H1 (cell line): Measurements from ENCODE around the gene ARMC10. TPM values are rescaled to one million over a fixed set of nuclear protein-coding genes. Genes with fewer than 3 reads are reported as not detected.

ENCODE experiments used
- CTCF ChIA-PET: fragments of 300-600 bp; sonication (Branson Sonifier 250); formaldehyde crosslinking; loops from one replicate; lab custom pipeline; 2021; ENCODE audit not compliant: partially characterized antibody; lab: Charles Lee
- POLR2A ChIA-PET: fragments of 300-600 bp; sonication (Branson Sonifier 250); formaldehyde crosslinking; loops from one replicate; lab custom pipeline; 2021; ENCODE audit warnings: inconsistent platforms; ENCODE audit not compliant: partially characterized antibody; lab: Charles Lee
- DNase-seq, 2 experiments: peaks; one replicate each; pipeline versions ENCODE4 v3.0.0 to v3.0.0-alpha.2; 2010 to 2022; ENCODE audit warnings: low spot score in 2 of 2, low read depth in 1 of 2, mixed read lengths in 1 of 2
- FAIRE-seq: peaks from 2 replicates; lab custom pipeline; 2011; peaks lifted over from hg19 to GRCh38; lab: Jason Lieb, UNC
- H2AFZ ChIP-seq: 2 replicates; pipeline ENCODE4 v1.8.1; 2012; ENCODE audit warnings: low read length, inconsistent platforms
- H2AK5ac ChIP-seq: 2 replicates; pipeline ENCODE4 v1.6.1; 2013; ENCODE audit warnings: low read depth, low read length
- H2BK120ac ChIP-seq: replicated peaks from 2 replicates; pipeline ENCODE3; 2013; ENCODE audit warnings: low read depth, low read length, inconsistent platforms
- H2BK12ac ChIP-seq: 2 replicates; pipeline ENCODE4 v1.6.1; 2013; ENCODE audit warnings: low read depth, low read length
- H2BK15ac ChIP-seq: 2 replicates; pipeline ENCODE4 v1.6.1; 2013; ENCODE audit warnings: low read length
- H2BK20ac ChIP-seq: 2 replicates; pipeline ENCODE4 v1.6.1; 2013; ENCODE audit warnings: low read length
- H2BK5ac ChIP-seq: 2 replicates; pipeline ENCODE4 v1.6.1; 2013; ENCODE audit warnings: low read depth, low read length
- H3K14ac ChIP-seq: 2 replicates; pipeline ENCODE4 v1.6.1; 2013; ENCODE audit warnings: inconsistent platforms; ENCODE audit not compliant: insufficient read length
- H3K18ac ChIP-seq: 2 replicates; pipeline ENCODE4 v1.6.1; 2013; ENCODE audit warnings: low read length; ENCODE audit errors: extremely low read depth
- H3K23ac ChIP-seq: 2 replicates; pipeline ENCODE4 v1.6.1; 2013; ENCODE audit warnings: inconsistent platforms; ENCODE audit not compliant: insufficient read length
- H3K23me2 ChIP-seq: 2 replicates; pipeline ENCODE4 v1.6.1; 2013; ENCODE audit warnings: low read depth, low read length
- H3K27ac ChIP-seq: 2 replicates; pipeline ENCODE4 v1.6.1; 2011; ENCODE audit warnings: low read depth, low read length, inconsistent platforms
- H3K27me3 ChIP-seq, 4 experiments: replicated peaks in 1 of 4; 1 replicate in 1 of 4; 2 replicates in 3 of 4; pipeline versions ENCODE4 v1.6.1 to v1.8.1; 2011 to 2013; ENCODE audit warnings: low read length in 3 of 4, mild to moderate bottlenecking in 3 of 4, inconsistent platforms in 2 of 4, mixed read lengths in 2 of 4, moderate library complexity in 1 of 4; ENCODE audit not compliant: control insufficient read depth in 3 of 4, insufficient read depth in 3 of 4; ENCODE audit errors: extremely low read depth in 1 of 4
- H3K36me3 ChIP-seq, 4 experiments: 2 replicates each; pipeline versions ENCODE4 v1.6.1 to v1.8.1; 2011 to 2013; ENCODE audit warnings: mild to moderate bottlenecking in 4 of 4, low read length in 3 of 4, moderate library complexity in 2 of 4, control low read depth in 1 of 4, inconsistent platforms in 1 of 4; ENCODE audit not compliant: insufficient read depth in 4 of 4, control insufficient read depth in 2 of 4
- H3K4ac ChIP-seq: replicated peaks from 2 replicates; pipeline ENCODE3; 2013; ENCODE audit warnings: low read length, low read depth, mixed read lengths, inconsistent platforms; ENCODE audit not compliant: insufficient read length
- H3K4me1 ChIP-seq, 4 experiments: replicated peaks in 1 of 4; 1 replicate in 1 of 4; 2 replicates in 3 of 4; pipeline versions ENCODE4 v1.6.1 to v1.8.1; 2011 to 2013; ENCODE audit warnings: low read length in 3 of 4, inconsistent platforms in 2 of 4, mixed read lengths in 1 of 4; ENCODE audit not compliant: insufficient read depth in 4 of 4, control insufficient read depth in 3 of 4
- H3K4me2 ChIP-seq, 2 experiments: 2 replicates each; pipeline versions ENCODE4 v1.6.1 to v1.8.1; 2011 to 2013; ENCODE audit warnings: low read depth in 2 of 2, low read length in 2 of 2, control low read depth in 1 of 2, inconsistent platforms in 1 of 2, mild to moderate bottlenecking in 1 of 2; ENCODE audit not compliant: insufficient read depth in 1 of 2
- H3K4me3 ChIP-seq, 4 experiments: fragments of 200-600, 300-600 bp in 1 of 4; sonication (generic), shearing (Covaris generic), sonication (Bioruptor Twin) in 1 of 4; 2 replicates each; pipeline versions ENCODE4 v1.5.1 to v1.8.1; 2011 to 2016; ENCODE audit warnings: low read length in 4 of 4, low read depth in 3 of 4, control low read depth in 2 of 4, inconsistent platforms in 2 of 4, mild to moderate bottlenecking in 2 of 4, mixed read lengths in 1 of 4, moderate library complexity in 1 of 4; ENCODE audit not compliant: insufficient read depth in 2 of 4; ENCODE audit errors: extremely low read depth in 1 of 4
- H3K56ac ChIP-seq: replicated peaks from 2 replicates; pipeline ENCODE3; 2013; ENCODE audit warnings: low read depth, mild to moderate bottlenecking, mixed read lengths, low read length, inconsistent platforms; ENCODE audit not compliant: insufficient read length
- H3K79me1 ChIP-seq: 2 replicates; pipeline ENCODE4 v1.6.1; 2013; ENCODE audit warnings: low read depth, low read length, control low read depth
- H3K79me2 ChIP-seq, 2 experiments: 2 replicates each; pipeline versions ENCODE4 v1.6.1 to v1.8.1; 2012 to 2013; ENCODE audit warnings: low read length in 2 of 2, mild to moderate bottlenecking in 2 of 2, inconsistent platforms in 1 of 2; ENCODE audit not compliant: insufficient read depth in 2 of 2, control insufficient read depth in 1 of 2
- H3K9ac ChIP-seq, 4 experiments: replicated peaks in 1 of 4; 1 replicate in 1 of 4; 2 replicates in 3 of 4; pipeline versions ENCODE4 v1.6.1 to v1.8.1; 2011 to 2013; ENCODE audit warnings: low read depth in 3 of 4, low read length in 3 of 4, control low read depth in 2 of 4, mild to moderate bottlenecking in 2 of 4, moderate library complexity in 2 of 4, inconsistent platforms in 1 of 4; ENCODE audit errors: extremely low read depth in 1 of 4
- H3K9me3 ChIP-seq, 2 experiments: 2 replicates each; pipeline versions ENCODE4 v1.6.1 to v1.8.1; 2012 to 2013; ENCODE audit warnings: mild to moderate bottlenecking in 2 of 2, moderate library complexity in 2 of 2, control low read depth in 1 of 2, inconsistent platforms in 1 of 2, low read depth in 1 of 2, low read length in 1 of 2, mixed read lengths in 1 of 2; ENCODE audit not compliant: insufficient read depth in 2 of 2
- H4K20me1 ChIP-seq, 2 experiments: replicated peaks in 1 of 2; 2 replicates each; pipeline versions ENCODE3 to v1.8.1; 2011 to 2013; ENCODE audit warnings: inconsistent platforms in 2 of 2, low read length in 2 of 2, mild to moderate bottlenecking in 1 of 2; ENCODE audit not compliant: insufficient read depth in 2 of 2, control insufficient read depth in 1 of 2
- H4K5ac ChIP-seq: 2 replicates; pipeline ENCODE4 v1.6.1; 2013; ENCODE audit warnings: low read length, low read depth, mixed read lengths, inconsistent platforms; ENCODE audit not compliant: insufficient read length
- H4K8ac ChIP-seq: 2 replicates; pipeline ENCODE4 v1.8.0; 2013; ENCODE audit warnings: mild to moderate bottlenecking, moderate library complexity, low read length, inconsistent platforms; ENCODE audit not compliant: insufficient read depth; ENCODE audit errors: extremely low read depth
- H4K91ac ChIP-seq: replicated peaks from 2 replicates; pipeline ENCODE3; 2013; ENCODE audit warnings: low read length, mixed read lengths, inconsistent platforms; ENCODE audit not compliant: insufficient read length
- GABPA ChIP-seq: IDR thresholded peaks from 2 replicates; pipeline ENCODE4 v1.6.1; 2011; ENCODE audit warnings: mild to moderate bottlenecking, low read length, moderate library complexity, borderline replicate concordance; ENCODE audit not compliant: insufficient read depth
- SIN3A ChIP-seq, 2 experiments: IDR thresholded peaks in 1 of 2; conservative IDR thresholded peaks in 1 of 2; 2 replicates each; pipeline ENCODE4 v1.6.1; 2011 to 2012; ENCODE audit warnings: low read length in 2 of 2, improper control_type of control experiment in 1 of 2, low read depth in 1 of 2, mild to moderate bottlenecking in 1 of 2
- WGBS, 2 experiments: shearing (Covaris generic) in 1 of 2; methylation state at CpG; one replicate each; pipeline versions ENCODE4 v1.1.6 to v1.1.7; 2013 to 2015; ENCODE audit warnings: low lambda C conversion rate in 2 of 2, mixed read lengths in 2 of 2, inconsistent platforms in 1 of 2, low coverage in 1 of 2, missing lambda C conversion rate in 1 of 2; ENCODE audit not compliant: insufficient replicate concordance in 2 of 2, insufficient coverage in 1 of 2, insufficient read length in 1 of 2; ENCODE audit errors: extremely low coverage in 1 of 2, missing lambda C conversion rate in 1 of 2; 5-methylcytosine and 5-hydroxymethylcytosine counted together
- polyA plus RNA-seq, 7 experiments: library from polyadenylated mRNA; depleted of rRNA in 3 of 7; stranded (reverse) in 5 of 7; unstranded in 2 of 7; fragments of >200 nt in 5 of 7; fragments of 200-250 nt in 2 of 7; gene quantifications; 1 replicate in 5 of 7; 2 replicates in 1 of 7; 4 replicates in 1 of 7; pipeline versions ENCODE4 v1.2.1 to v1.2.3, GENCODE V29; 2011 to 2013; ENCODE audit warnings: missing spikeins in 2 of 7, mixed read lengths in 2 of 7
- total RNA-seq: library from RNA; stranded (reverse); fragmentation: NEBNext Ultra II Directional; extraction: Animal tissue kit (Norgen Biotek cat#: 25700); gene quantifications from 2 replicates; pipeline ENCODE4 v1.2.1, GENCODE V29; 2021

The ARMC10 gene
- total and polyA plus RNA-seq, 2 of the 8 experiments (the other 6 are each of a cell fraction or from before 2014, with no cell fraction given) = 16.4 to 44.3 TPM

DNA sequence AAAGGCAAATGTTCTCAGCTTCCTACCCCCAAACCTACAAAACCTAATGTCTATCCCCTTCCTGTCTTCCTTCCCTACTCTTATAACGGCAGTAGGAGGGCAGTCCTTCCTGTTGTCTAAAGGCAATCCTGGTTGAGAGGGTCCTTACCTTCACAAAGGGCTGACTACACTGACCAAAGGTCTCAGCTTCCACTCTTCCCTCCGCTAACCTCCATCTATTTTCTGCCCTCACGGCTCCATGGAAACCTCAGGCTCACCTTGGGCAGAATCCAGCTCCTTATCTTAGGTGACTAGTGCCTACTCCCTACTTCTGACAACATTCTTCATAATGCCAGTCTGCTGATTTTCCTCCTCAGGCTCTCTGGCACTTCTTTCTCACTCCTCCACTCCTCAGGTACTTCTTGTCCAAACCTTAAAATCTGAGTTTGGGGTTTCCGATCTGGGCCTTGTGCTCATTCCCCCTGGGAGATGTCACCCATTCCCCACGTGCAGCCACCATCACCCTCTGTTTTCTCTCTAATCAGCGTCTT is 886 bp upstream of the ARMC10 start:
- Histone ChIP-seq H2BK120ac (no peak overlapping the region), H3K18ac (peak overlapping the region; percentile 36), H3K27me3 (no peaks in the 10 kb centered on the region), H4K91ac (no peak overlapping the region), H3K27ac (no peak overlapping the region), H3K79me1 (no peaks in the 10 kb centered on the region; the same call in 1 of the 2 replicates), H4K8ac (no peak overlapping the region), H2BK20ac (no peak overlapping the region), H2AFZ (peak overlapping the region; percentile 99), H3K23me2 (peaks cover 10% of the 10 kb centered on the region)
- no peak for FAIRE-seq
- TF ChIP-seq GABPA (no peak), SIN3A (conservative IDR thresholded peaks at IDR 0.05 in 1 of 2, IDR thresholded peaks at IDR 0.05 in 1 of 2; ENCODE audit: low read depth in 1 of 2, low read length in 2 of 2) (0 out of 4 replicates have a peak, but pooled peaks of 1 of the 2 experiments have one; percentile 37)
- TF ChIP-seq, all 59 proteins: peak for 1
- ChIA-PET POLR2A (interaction anchor here (1.0 to 2.6 kb wide), 11 partner anchors 10 to 325 kb away, joined by 3 to 9 read pairs (median 4); partner anchors contain the start of genes FAM185A and LRRC17), CTCF (interaction anchor here (0.5 to 4.0 kb wide), 4 partner anchors 9 to 325 kb away, joined by 3 to 25 read pairs (median 3); partner anchors contain the start of gene FAM185A)
- no peak overlapping the region for H2AK5ac ChIP-seq
- peaks cover 0 to 3% (median 0%) of the 10 kb centered on the region in 4 experiments; a peak in 2 of 7 replicates for H3K4me1 ChIP-seq
- no peak overlapping the region for H3K23ac ChIP-seq
- H2BK12ac ChIP-seq = no peak overlapping the region
- no peak overlapping the region for H3K4ac ChIP-seq
- no peaks in the 10 kb centered on the region for H4K20me1 ChIP-seq
- H3K56ac ChIP-seq = no peak overlapping the region
- H3K79me2 ChIP-seq = peaks cover 0 to 32% of the 10 kb centered on the region in 2 experiments; a peak in 2 of 4 replicates
- peaks cover 1 to 2% of the 10 kb centered on the region in 2 experiments; a peak in 3 of 4 replicates for H3K9me3 ChIP-seq
- peak overlapping the region; percentile 60; the same call in 1 of the 2 replicates for H2BK5ac ChIP-seq
- WGBS, 2 experiments = 7% methylated on average over 6 of the region's 6 CpGs; no CpG with 5 or more reads in 1 of the 2 experiments
- peak overlapping the region; percentile 80 to 90 for H3K4me2 ChIP-seq
- no peak overlapping the region for H2BK15ac ChIP-seq
- H3K14ac ChIP-seq = no peak overlapping the region
- H3K4me3 ChIP-seq = peak overlapping the region; percentile 62 to 98 (median 94)
- peak overlapping the region in 3 of 4 experiments; percentile 19 to 44 (median 34); a peak in 5 of 7 replicates for H3K9ac ChIP-seq
- DNase-seq = peak in 1 of 2 experiments; percentile 52
- H4K5ac ChIP-seq = no peak overlapping the region
- no peaks in the 10 kb centered on the region; a peak in 1 of 8 replicates for H3K36me3 ChIP-seq
